Medulla oblongata (tissue), 1 donor: ENCODE data around the gene EEF1G.
"Not testable (repeated sequence)": the region's sequence is repeated elsewhere in the genome, so short reads cannot be mapped to it uniquely, and the experiment has no call there.

Experiments used
- DNase-seq: peaks from one replicate; pipeline ENCODE4 v3.0.0-alpha.2; 2015; ENCODE audit errors: extremely low spot score

Gene EEF1G

DNA sequence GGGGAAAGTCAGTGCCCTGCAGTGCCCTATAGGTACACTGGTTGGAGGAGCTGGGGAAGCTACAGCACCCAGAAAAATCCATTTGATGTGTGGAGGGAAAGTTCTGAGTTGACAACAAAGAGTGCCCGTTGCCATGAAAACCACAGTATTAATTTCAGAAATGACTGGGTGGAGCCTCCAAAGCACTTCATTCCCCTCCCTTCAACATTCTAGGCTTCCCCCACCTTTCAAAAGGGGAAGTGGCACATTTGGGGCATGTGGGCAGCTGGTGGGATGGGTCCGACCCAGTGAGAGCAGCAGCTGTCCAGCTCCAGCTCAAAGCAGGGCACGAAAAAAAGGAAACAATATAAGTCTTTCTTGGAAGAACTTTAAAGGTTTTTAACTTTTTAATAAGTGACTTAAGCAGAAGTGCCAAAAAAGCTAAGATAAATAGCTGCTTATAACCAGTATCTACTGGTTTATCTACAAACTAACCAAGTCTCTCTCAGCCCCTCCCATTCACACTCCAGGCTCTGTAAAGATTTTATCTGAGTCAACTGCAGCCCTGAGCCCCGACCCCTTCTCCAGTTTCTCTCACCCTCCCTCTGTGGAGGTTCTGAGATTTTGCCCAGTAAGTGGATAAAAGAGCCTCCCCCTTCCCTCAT, 18.1 kb downstream of the EEF1G start:
- peak; percentile 65 for DNase-seq

DNA sequence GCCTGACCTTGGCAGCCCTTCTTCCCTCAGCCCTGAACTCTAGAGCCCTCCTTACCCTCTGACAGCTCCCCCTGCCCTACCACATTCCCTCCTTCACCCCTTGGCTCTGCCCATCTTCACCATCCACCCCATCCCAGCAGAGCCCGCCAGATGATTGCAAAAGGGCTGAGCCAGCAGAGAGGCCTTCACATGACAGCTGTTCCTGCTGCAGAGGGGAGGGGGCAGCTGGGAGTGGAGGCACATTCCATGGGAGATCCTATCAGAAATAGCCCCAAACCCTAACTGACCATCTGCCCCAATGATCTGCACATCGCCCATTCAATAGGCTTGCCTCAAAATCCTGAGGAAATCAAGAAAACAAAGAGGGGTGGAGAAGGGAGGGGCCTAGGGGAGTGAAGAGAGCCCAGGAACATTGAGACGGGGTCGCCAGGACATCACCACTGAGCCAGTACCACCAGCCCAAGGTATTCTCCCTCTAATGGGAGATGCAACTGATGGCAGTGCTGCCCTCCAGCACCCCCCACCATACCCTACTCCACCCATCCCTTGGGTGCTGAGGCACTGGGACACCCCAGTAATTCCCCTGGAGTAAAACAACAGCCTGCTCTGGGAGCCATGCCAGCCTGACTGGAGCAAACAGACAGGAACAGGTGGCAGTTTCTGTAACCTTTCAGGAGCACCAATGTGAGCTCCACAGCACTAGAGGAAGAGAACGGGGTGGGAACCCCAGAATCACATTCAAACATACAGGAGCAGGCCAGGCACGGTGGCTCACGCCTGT, 19.1 kb downstream of the EEF1G start:
- no peak for DNase-seq

DNA sequence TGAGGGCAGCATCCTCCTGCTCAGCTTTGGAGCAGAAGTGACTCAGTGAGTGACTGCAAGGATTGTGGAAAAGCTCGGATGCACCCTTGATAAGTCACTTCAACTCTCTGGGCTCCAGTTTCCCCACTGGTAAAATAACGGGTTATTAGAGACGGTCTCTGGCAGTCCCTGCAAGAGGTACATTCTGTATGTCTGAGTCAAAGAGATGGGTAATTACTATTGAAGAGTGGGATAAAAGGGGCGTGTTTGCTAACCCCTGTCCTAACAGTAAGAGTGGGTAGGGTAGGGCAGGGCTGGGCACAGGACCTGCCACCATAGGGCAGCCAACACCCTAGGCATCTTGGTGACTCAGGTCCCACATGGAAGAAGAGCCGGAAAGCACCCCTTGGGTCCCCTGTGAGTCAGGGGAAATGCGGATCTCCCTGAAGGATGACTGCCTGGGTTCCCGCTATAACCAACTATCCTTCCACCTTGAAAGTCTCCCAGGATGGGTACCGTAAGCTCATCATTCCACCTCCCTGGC, 19.8 kb downstream of the EEF1G start:
- DNase-seq, result no peak

DNA sequence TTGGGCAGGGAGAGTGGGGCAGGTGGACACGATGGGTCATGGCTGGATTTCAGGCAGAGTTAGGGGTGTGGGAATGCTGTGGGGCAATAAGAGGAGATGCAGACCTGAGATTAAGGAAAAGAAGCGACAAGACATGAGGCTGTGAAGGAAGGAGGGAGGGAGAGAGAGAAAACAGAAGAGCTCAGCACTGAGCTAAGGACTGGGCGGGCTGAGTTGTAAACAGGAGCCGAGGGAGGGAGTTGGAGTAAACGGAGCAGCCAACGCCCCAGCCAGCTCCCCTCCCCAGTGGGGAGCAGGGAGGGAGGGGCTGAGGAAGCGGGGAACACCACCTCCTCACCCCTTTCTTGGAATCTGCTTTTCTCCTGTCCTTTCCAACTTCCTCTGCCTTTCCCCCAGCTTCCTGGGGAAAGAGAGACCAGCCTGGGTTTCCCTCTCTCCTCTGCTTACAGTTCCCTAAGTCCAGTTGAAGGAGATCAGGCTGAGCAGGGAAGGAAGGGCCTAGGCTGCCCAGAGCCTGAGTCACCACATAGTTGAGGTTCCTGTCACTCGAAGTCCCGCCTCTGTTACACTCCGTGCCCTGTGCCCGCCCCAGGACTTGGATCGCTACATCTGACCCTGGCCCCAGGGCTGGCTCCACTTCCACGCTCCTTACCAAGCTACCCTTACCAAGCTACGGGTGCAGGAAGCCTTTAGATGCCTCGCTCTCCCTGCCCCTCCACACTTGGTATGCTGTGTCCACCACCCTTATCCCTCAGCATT, 20.4 kb downstream of the EEF1G start:
- DNase-seq, result peak; percentile 66

DNA sequence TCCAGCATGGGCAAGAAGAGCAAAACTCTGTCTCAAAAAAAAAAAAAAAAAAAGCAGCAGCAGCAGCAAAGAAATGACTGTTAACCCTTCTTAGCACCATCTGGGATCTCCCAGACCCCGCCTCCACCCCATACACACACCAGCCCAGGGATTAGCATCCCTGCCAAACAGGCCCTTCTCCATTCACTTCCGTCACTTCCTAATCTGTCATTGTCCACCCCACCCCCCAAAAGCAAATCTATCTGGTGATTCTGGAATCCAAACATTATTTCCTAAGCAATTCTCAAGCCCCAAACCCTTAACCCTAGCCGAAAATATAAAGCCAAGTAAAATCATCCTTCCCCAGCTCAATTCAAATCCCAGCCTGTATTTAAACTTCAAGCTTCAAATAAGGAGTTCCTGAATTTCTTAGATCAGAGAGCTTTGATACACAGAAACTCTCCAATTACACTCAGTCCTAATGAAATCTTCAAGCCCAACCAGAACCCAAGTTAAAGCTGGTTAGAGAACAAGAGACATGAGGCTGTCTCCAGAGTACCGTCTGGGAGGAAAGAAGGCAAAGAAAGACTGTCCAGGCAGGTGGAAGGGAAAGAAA, 21.1 kb downstream of the EEF1G start:
- no peak for DNase-seq

- not testable (repeated sequence) for DNase-seq
Measured at GRCh38 chr11:62550478-62550877, 23.2 kb downstream of the EEF1G start.

- DNase-seq, result no peak
Measured at GRCh38 chr11:62548545-62549335, 25.0 kb downstream of the EEF1G start.

GRCh38 chr11:62547691-62548281, 25.9 kb downstream of the EEF1G start:
- no peak for DNase-seq

GRCh38 chr11:62546929-62547625, 26.6 kb downstream of the EEF1G start:
- no peak for DNase-seq

- DNase-seq, result no peak
Measured at GRCh38 chr11:62546244-62546928, 27.3 kb downstream of the EEF1G start, which contains the start of gene AHNAK. TSS of gene AHNAK (minus strand) at chr11:62546806. CDS start at chr11:62536098, 10,708 bp downstream.

DNA sequence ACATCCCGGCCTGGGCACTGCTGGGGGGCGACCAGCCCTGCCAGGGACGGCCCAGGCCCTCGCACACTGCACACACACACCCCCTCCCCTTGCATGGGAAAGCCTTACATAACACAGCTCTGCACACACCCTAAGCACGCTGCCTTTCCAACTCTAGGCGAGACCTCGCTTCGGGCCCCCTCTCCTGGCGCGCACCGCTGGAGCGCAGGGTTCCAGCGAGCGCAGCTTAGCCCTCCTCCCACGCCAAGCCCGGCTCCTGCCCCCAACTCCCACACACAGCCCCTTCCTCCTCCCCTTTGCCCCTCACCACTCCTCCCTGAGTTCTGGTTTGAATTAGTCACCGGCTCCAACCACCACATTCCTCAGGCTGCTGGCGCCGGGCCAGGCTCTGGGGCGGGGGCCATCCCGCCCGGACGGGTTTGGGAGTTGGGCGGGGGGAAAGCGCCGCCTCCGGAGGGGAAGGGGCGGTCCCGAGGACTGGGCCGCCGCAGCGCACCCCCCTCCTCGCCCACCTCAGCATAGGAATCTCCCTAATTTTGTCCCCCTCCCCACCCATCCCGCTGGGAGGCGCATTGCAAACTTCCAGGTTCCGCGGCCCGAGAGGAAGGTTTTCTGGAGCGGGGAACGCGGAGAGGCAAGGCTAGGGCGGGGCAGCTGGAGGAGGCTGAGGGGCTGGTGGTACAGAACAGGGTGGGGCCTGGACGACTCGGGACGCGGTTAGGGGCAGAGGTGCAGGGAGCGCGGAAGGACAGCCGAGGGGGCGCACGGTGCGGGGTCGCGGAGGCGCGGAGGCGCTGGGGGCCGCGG, 28.1 kb downstream of the EEF1G start:
- DNase-seq, result peak; percentile 74

GRCh38 chr11:62544581-62545436, 28.9 kb downstream of the EEF1G start:
- no peak for DNase-seq

DNA sequence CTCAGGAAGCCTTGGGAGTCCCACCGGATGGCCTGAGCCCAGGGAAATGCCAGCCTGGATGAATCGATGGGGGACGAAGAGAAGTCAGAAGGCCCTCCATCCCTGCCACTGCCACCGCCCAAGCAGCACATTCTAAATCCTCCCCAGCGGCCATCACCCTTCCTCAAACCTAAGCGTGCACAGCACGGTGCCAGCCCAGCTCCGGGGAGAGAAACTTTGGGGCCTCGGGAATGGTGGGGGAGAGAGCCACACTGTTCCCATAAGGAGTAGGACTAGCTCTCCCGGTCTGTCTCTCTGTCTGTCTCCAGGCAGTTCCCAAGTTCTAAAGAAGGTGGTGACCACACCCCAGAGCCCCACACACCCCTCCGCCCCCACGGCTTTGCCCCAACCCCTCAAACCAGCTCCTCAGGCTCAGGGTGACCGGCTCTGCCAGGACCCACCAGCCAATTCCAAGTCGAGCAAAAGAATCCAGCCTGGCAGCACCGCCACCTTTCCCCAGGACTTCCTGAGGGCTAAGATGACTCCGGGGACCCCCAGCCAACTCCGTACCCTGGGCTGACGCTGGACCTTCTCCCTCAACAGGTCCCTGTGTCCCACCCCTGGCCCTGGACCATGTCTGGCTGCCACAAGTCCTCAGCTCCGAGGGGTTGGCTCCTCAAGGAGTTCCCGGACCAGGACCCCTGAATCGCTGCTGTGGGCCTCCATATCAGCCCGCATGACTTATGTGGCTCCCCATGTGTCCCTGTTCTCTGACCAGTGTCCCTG, 29.8 kb downstream of the EEF1G start:
- DNase-seq, result no peak

DNA sequence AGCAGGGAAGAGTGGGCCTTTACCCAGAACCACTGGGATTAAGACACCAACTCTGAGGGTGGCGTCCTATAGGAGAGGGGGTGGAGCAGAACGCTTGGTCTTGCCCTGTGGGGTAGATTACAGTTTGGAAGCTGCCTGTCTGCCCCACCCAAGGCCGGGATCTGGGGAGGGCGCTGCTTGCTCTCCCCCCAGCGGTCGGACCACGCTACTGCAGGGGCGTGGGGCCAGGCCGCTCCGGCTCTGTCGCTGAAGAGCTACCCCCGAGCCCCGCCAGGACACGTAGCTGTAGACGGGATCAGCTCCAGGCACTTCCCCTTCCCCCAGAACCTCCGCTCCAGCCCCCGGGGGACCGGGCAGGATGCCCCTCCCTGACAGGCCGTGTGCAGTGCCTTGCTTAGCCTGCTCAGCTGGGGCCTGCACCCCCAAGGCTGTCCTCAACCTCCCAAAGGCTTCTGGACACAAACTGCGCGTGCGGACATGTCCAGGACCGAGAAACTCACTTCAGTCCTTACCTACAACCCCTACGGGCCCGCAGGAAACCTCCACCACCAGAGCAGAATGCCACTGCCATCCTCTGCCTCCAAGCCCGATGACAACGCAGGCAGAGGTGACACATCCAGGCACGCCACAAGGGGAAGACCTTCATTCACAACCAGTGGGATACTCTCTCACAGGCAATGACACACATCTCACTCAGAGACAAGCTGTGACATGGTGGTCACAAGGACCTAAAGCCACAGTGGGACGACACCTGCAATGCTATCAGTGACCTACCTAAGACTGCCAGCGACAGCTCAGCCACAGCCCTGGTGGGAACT, 30.7 kb downstream of the EEF1G start:
- DNase-seq, result peak; percentile 74

DNA sequence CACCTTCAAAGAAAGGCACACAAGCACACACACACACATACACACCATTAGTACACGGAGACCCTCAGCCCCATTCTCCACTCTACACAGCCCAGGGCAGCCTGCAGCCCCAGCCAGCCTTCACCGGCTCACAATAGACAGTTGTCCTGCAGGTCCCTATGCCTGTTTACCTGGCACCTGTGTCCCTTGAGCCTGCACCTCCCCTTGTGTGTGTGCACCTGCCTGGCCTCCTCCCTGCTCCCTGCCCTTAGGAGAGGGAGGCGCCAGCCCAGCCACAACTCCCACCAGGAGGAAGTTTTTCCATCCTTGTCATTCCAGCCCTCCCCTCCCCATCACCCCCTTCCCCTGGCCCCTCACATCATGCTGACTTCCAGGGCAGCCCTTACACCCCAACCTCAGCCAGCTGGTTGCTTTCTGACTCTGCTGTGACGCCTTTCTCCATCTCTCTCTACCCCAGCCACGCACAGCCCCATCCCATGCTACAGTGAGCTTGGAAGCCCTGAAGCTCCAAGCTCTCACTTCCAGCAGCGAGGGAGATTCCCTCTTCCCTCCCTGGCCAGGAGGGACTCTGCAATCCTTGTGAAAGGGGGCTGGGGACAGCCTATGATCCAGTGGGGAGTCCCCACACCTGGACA, 31.5 kb downstream of the EEF1G start:
- no peak for DNase-seq
